ENCODE data around the gene SMC1B.
"Not testable (repeated sequence)": the region's sequence is repeated elsewhere in the genome, so short reads cannot be mapped to it uniquely, and the experiment has no call there.

SMC1B gene

DNA sequence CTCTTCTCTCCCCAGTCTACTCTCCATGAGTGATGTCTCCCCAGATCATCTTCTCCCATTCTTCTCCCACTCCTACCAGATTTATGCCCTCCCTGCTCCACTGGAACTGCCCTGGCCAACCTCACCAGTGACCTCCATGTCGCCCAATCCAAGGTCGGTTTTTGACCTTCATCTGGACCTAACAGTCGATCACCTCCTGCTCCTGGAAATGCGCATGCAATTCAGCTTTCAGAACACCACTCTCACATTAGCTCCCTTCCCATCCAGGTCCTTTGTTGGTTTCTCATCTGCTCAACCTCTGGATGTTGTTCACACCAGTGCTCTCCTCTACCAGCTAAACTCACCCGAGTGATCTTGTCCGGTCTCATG lies 5.4 kb upstream of the SMC1B start:
- H3K36me3 Mint-ChIP-seq = no peaks in the 10 kb centered on the region
- no peaks in the 10 kb centered on the region for H3K9me3 Mint-ChIP-seq (ENCODE audit: low read depth)
- H3K27ac Mint-ChIP-seq = no peak overlapping the region
- no peak overlapping the region for H3K4me3 Mint-ChIP-seq
- H3K27me3 Mint-ChIP-seq = no peaks in the 10 kb centered on the region
- peaks cover 7% of the 10 kb centered on the region for H3K4me1 Mint-ChIP-seq (ENCODE audit: low read depth)

DNA sequence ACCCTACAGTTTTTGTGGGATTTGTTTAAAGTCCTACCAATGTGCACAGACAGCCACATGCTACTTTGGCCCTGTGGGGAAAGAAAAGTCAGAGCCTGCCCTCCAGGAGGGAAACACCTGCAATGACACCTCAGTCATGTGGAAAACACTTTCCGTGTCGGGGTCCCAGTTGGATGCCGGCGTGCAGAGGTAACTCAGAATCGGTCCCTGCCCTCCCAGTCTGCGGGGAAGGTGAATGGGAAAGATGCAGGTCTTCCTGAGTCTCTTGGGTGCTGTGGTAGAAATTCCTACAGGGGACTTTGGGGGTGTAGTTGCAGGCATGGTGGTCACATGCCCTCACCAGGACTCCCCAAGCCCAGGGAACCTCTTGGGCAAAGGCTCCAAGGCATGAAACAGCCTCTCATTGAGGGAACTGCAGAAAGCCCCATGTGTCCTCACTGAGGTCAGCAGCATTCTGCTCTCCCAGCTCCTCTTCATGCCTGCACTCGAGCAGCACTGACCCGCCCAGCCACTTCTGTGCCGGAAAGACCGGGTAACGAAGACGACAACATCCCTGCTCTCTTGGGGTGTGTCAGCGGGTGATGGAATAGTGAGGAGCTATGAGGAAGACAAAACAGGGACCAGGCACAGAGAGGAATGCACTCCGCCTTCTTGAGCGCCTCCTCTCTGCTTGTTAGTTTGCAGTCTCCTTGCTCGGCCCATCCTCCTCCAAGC lies 4.8 kb upstream of the SMC1B start:
- Mint-ChIP-seq H3K27me3 (no peaks in the 10 kb centered on the region), H3K9me3 (ENCODE audit: low read depth) (no peaks in the 10 kb centered on the region), H3K27ac (no peak overlapping the region), H3K4me3 (no peak overlapping the region), H3K4me1 (ENCODE audit: low read depth) (peaks cover 8% of the 10 kb centered on the region), H3K36me3 (no peaks in the 10 kb centered on the region)

DNA sequence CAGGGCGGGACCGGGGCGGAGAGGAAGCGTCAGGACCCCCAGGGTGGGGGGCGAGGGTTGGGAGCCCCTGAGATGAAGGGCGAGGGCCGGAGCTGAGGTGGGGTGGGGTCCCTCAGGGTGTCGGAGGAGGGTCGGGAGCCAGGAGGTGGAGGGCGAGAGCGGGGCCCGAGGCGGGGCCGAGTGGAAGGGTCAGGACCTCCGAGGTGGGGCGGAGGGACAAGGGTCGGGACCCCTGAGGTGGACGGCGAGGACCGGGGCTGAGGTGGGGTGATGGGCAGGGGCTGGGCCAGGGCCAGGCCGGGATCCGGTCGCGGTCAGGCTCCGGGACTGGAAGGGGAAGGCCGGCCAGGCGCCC lies 409 bp downstream of the SMC1B start:
- Mint-ChIP-seq H3K27me3 (no peaks in the 10 kb centered on the region), H3K27ac (peak overlapping the region; percentile 70), H3K4me3 (peak overlapping the region; percentile 71), H3K9me3 (ENCODE audit: low read depth) (no peaks in the 10 kb centered on the region), H3K36me3 (peaks cover 2% of the 10 kb centered on the region), H3K4me1 (ENCODE audit: low read depth) (peaks cover 11% of the 10 kb centered on the region)

DNA sequence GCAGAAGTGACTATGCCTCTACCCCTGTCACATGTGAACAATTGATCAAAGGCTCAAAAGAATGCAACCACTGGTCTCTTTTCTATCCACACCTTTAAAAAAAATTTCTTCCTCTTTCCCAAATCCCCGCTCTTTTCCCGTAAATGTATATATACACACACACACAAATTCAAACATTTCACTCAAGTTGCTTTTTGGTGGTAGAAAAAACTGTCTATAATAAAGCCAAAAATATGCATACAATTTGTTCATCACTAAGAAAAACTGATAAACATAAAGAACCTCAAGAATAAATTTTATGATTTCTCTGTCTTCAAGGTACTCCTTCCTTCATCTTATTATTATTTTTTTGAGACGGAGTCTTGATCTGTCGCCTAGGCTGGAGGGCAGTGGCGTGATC lies 5.6 kb downstream of the SMC1B start:
- Mint-ChIP-seq H3K27ac (no peak overlapping the region), H3K36me3 (peaks cover 2% of the 10 kb centered on the region), H3K4me1 (ENCODE audit: low read depth) (peaks cover 2% of the 10 kb centered on the region), H3K4me3 (no peak overlapping the region), H3K9me3 (ENCODE audit: low read depth) (peaks cover 3% of the 10 kb centered on the region), H3K27me3 (peaks cover 1% of the 10 kb centered on the region)

DNA sequence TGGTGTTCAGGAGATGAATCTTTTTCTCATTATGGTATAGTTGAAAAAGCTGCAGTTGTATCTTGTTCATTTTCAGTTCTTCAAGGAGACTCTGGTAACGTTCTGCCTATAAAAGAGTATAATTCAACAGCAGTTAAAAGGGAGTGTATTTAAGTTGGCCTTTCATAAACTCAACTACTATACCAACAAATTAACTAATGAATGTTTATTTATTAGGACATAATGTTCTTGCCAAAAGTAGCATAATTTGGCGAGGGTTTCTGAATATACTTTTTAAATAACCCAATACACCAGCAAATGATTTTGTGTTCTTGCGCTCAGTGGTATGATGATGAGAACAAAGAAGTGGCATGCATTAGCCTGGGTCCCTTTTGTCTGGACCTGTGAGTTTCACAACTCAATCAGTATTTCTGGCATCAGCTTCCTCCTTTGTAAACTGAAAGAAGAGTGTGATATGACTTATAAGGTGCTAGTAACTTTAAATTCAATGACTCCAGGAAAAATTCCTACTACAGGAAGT lies 10.9 kb downstream of the SMC1B start:
- H3K27me3 Mint-ChIP-seq = peaks cover 3% of the 10 kb centered on the region
- no peak overlapping the region for H3K4me3 Mint-ChIP-seq
- no peaks in the 10 kb centered on the region for H3K36me3 Mint-ChIP-seq
- H3K27ac Mint-ChIP-seq = no peak overlapping the region
- no peaks in the 10 kb centered on the region for H3K4me1 Mint-ChIP-seq (ENCODE audit: low read depth)
- no peaks in the 10 kb centered on the region for H3K9me3 Mint-ChIP-seq (ENCODE audit: low read depth)

DNA sequence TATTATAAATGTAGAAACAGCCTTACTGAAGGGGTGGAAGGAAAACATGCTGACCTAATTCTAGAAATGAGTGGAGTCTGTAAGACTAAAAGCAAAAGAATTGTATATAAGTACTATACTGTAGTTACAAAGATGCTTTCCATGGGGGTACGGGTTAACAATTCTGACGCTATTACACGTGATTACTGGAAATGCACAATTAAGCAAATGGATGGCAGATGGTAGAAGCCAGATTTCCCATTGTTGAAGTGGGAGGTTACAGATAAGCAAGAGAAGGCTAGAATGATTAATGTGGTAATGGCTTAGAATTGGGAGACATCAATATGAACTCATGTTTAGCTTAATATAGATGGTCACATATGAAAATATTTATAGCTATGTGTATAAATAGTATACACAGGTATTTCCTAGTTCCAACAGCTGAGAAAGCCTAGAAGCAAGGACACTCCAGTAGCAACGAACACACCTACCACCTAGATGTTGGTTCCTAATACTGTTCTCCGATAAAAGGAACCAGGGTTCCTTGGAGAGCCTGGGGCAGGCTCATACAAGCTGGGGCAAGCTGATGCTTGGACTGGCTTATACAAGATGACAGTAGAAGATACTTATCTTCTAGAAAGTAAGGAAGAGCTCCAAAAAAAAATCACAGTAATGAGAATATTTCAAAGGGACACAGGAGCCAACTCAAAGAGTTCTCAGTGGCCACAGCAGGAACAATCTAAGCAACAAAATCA lies 13.5 kb downstream of the SMC1B start:
- Mint-ChIP-seq H3K4me3 (no peak overlapping the region), H3K27ac (no peak overlapping the region), H3K4me1 (ENCODE audit: low read depth) (no peaks in the 10 kb centered on the region), H3K36me3 (no peaks in the 10 kb centered on the region), H3K27me3 (peaks cover 4% of the 10 kb centered on the region), H3K9me3 (ENCODE audit: low read depth) (no peaks in the 10 kb centered on the region)

DNA sequence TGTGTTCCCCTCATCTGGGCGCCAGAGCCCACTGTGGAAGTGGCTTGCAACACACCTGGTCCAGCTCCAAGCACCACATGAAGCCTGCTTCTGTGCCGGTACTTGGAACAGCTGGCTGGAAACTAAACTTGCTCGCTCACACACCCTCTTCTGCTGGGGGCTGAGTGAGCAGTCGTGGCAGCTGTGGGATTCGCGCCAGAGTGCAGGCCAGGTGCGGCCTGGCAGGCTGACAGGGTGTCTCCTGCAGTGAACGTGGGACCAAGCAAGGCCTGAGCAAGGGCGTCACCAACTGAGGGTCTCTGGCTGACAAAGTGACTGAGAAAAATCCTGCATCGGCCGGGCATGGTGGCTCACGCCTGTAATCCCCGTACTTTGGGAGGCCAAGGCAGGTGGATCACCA lies 15.2 kb downstream of the SMC1B start:
- no peak overlapping the region for H3K4me3 Mint-ChIP-seq
- H3K27ac Mint-ChIP-seq = no peak overlapping the region
- H3K4me1 Mint-ChIP-seq (ENCODE audit: low read depth) = no peaks in the 10 kb centered on the region
- peaks cover 4% of the 10 kb centered on the region for H3K27me3 Mint-ChIP-seq
- H3K36me3 Mint-ChIP-seq = no peaks in the 10 kb centered on the region
- no peaks in the 10 kb centered on the region for H3K9me3 Mint-ChIP-seq (ENCODE audit: low read depth)

DNA sequence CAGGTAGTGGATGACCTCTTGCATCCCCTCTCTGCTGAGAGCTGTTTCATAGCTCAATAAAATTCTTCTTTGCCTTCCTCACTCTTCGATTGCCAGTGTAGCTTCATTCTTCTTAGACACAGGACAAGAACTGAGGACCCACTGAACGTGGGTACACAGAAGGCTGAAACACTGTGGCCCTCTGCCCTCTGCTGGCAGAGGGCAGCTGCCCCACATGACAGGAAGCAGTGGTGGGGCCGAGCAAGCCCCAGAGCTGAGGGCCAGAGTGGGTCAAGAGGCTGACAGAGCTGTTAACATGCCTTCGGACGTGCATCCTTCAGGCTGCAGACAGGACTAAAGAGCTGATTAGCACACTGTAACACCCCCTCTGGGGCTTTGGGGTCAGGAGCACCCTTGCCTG lies 15.6 kb downstream of the SMC1B start:
- Mint-ChIP-seq H3K9me3 (ENCODE audit: low read depth) (no peaks in the 10 kb centered on the region), H3K27me3 (peaks cover 4% of the 10 kb centered on the region), H3K27ac (no peak overlapping the region), H3K4me1 (ENCODE audit: low read depth) (no peaks in the 10 kb centered on the region), H3K4me3 (no peak overlapping the region), H3K36me3 (no peaks in the 10 kb centered on the region)

DNA sequence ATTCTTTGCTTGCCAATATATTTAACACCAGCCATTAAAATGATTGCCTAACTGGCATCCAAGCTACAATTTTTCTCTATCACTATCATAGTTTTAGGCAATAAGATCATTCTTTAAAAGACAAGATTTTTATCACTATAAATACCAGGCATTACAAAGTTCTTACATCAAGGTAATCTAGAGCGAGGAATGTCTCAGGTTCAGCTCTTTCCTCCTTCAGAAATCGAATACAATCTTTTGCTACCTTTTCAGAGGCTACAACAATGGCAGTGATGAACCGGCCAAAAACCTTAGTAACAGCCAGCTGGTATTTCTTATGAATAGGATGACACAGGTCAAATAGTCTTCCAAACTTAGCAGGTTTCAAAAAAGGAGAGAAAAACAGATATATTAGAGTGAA lies 23.9 kb downstream of the SMC1B start:
- no peaks in the 10 kb centered on the region for H3K36me3 Mint-ChIP-seq
- H3K9me3 Mint-ChIP-seq (ENCODE audit: low read depth) = no peaks in the 10 kb centered on the region
- no peaks in the 10 kb centered on the region for H3K4me1 Mint-ChIP-seq (ENCODE audit: low read depth)
- no peak overlapping the region for H3K27ac Mint-ChIP-seq
- no peaks in the 10 kb centered on the region for H3K27me3 Mint-ChIP-seq
- H3K4me3 Mint-ChIP-seq = no peak overlapping the region

DNA sequence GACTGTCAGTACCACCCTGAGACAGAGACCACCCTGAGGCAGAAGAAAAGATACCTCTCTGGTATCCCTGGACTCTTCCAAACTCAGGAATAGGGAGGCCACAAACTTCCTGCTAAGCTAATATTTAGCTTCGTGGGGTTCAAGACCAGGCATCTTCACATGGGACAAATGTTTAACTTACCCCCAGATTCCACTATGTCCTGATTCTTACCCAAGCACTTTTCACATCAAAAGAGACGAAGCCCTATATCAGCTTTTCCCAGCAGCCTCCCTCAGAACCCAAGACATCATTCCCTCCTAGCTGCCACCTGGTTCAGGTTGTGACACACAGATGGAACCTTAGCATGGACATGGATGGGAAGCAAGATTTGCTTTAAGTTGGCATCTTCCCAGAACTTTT lies 32.1 kb downstream of the SMC1B start:
- no peak overlapping the region for H3K27ac Mint-ChIP-seq
- H3K36me3 Mint-ChIP-seq = peaks cover 2% of the 10 kb centered on the region
- H3K27me3 Mint-ChIP-seq = no peaks in the 10 kb centered on the region
- no peaks in the 10 kb centered on the region for H3K9me3 Mint-ChIP-seq (ENCODE audit: low read depth)
- H3K4me3 Mint-ChIP-seq = no peak overlapping the region
- peaks cover 2% of the 10 kb centered on the region for H3K4me1 Mint-ChIP-seq (ENCODE audit: low read depth)

DNA sequence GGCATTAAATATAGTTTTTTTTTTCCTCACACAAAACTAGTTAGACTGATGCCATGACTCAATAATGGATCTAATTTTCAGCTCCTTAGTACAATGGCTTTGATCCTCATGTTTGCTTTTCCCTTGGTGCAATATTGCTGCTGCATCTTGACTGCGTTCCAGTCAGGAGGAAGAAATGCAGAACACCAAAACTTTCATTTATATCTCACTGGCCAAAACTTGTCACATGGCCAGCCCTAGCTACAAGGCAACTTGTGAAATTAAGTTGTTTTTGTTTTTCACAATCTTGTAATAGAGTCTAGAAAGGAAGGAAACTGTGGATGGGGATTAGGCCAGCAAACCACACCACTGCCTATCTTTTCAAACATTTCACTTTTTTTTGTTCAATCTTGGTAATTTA lies 36.7 kb downstream of the SMC1B start:
- Mint-ChIP-seq H3K36me3 (peaks cover 2% of the 10 kb centered on the region), H3K27me3 (no peaks in the 10 kb centered on the region), H3K4me3 (no peak overlapping the region), H3K9me3 (ENCODE audit: low read depth) (no peaks in the 10 kb centered on the region), H3K27ac (no peak overlapping the region), H3K4me1 (ENCODE audit: low read depth) (peaks cover 2% of the 10 kb centered on the region)

DNA sequence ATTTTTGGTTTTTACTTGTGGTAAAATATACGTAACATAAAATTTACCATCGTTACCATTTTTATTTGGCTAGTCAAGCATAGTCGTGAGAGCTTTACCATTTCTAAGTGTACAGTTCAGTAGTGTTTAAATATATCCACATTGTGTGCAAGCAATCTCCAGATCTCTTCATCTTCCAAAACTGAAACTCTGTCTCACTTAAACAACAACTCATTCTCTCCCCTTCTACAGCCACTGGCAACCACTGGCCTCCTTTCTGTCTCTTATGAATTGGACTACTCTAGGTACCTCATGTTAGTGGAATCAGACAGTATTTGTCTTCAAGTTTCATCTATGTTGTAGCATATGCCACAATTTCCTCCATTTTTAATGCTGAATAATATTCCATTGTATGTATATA lies 37.4 kb downstream of the SMC1B start:
- Mint-ChIP-seq H3K4me3 (no peak overlapping the region), H3K4me1 (ENCODE audit: low read depth) (peaks cover 2% of the 10 kb centered on the region), H3K27me3 (no peaks in the 10 kb centered on the region), H3K36me3 (peaks cover 2% of the 10 kb centered on the region), H3K27ac (no peak overlapping the region), H3K9me3 (ENCODE audit: low read depth) (no peaks in the 10 kb centered on the region)

DNA sequence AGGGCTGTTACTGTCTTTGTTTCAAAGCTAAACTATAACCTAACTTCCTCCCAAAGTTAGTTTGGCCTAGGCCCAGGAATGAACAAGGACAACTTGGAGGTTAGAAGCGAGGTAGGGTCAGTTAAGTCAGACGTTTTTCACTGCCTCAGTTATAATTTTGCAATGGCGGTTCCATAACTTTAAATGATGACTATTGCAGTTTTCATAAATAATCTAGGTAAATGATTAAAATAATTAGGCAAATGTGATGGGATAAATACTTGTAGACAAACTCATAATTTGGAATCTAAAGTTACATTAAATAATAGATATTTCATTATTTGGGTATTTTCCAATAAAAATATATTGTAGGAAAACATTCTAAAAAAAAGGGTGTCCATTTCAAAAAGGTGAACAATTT lies 39.8 kb downstream of the SMC1B start:
- H3K36me3 Mint-ChIP-seq; H3K9me3 Mint-ChIP-seq (ENCODE audit: low read depth); H3K4me3 Mint-ChIP-seq; H3K27ac Mint-ChIP-seq; H3K27me3 Mint-ChIP-seq; H3K4me1 Mint-ChIP-seq (ENCODE audit: low read depth): not testable (repeated sequence)

DNA sequence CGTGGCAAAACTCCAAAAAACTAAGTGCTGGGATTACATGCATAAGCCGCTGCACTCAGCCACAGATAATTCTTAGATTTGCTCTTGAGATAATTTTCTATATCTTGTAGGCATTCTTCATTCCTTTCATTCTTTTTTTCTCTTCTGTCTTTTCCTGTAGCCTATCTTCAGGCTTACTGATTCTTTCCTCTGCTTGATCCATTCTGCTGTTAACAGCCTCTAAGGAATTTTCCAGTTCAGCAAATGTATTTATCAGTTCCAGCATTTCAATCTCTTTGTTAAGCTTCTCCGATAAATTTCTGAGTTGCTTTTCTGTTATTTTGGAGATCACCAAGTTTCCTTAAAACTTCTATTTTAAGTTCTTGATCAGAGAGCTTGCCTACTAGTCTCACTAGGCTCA lies 46.7 kb downstream of the SMC1B start:
- no peaks in the 10 kb centered on the region for H3K27me3 Mint-ChIP-seq
- no peak overlapping the region for H3K4me3 Mint-ChIP-seq
- H3K4me1 Mint-ChIP-seq (ENCODE audit: low read depth) = no peaks in the 10 kb centered on the region
- H3K36me3 Mint-ChIP-seq = peaks cover 3% of the 10 kb centered on the region
- H3K27ac Mint-ChIP-seq = no peak overlapping the region
- H3K9me3 Mint-ChIP-seq (ENCODE audit: low read depth) = peaks cover 4% of the 10 kb centered on the region

DNA sequence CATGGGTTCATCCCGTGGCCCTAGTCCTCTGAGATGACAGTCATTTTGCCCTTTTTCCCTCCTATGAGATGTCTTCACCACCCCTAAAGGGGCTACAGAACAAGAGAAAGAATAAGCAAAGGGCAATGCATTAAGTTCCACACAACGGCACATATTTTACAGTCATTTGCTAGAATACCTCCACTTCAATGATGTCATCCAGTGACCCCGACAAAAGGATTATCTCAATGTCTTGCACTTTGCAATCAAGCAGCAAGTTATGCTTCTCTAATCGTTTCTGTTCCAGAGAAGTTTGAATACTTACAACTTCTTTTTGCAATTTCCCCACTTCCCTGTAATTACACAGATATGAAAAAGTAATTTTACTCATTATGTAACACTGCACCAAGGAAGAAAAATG lies 53.8 kb downstream of the SMC1B start:
- no peak overlapping the region for H3K4me3 Mint-ChIP-seq
- H3K27ac Mint-ChIP-seq = no peak overlapping the region
- H3K27me3 Mint-ChIP-seq = no peaks in the 10 kb centered on the region
- H3K4me1 Mint-ChIP-seq (ENCODE audit: low read depth) = peaks cover 2% of the 10 kb centered on the region
- H3K9me3 Mint-ChIP-seq (ENCODE audit: low read depth) = no peaks in the 10 kb centered on the region
- H3K36me3 Mint-ChIP-seq = no peaks in the 10 kb centered on the region

DNA sequence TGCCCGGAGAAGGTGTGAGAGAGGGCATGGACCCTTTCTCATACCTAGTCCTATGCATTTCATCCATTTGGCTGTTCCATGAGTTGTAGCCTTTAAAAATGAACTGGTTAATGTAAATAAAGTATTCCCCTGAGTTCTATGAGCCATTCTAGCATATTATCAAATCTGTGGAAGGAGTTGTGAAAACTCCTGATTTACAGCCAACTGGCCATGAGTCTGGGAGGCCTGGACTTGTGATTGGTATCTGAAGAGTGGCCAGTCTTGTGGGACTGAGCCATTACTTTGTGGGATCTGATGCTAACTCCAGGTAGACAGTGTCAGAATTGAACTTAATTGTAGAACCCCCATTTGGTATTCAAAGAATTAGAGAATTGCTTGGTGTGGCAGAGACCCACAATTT lies 55.3 kb downstream of the SMC1B start:
- Mint-ChIP-seq H3K4me1 (ENCODE audit: low read depth) (peaks cover 12% of the 10 kb centered on the region), H3K27me3 (no peaks in the 10 kb centered on the region), H3K4me3 (no peak overlapping the region), H3K36me3 (no peaks in the 10 kb centered on the region), H3K9me3 (ENCODE audit: low read depth) (no peaks in the 10 kb centered on the region), H3K27ac (no peak overlapping the region)
